Stimulated activated memory B cell treated with anti-CD40 and anti-IgM and Interleukin-4, amounts not matched to agents 10 μg/mL and 1 μg/mL and 100 μg/mL, for 72 hours (primary cell): ENCODE data around the gene NR3C1.

ENCODE experiments used
- ATAC-seq: fragments of 150-1000 bp; cut with Tn5 transposase; 2 replicates; pipeline ENCODE4 v1.10.0; 2021
- H3K27ac Mint-ChIP-seq: one replicate; pipeline ENCODE4 v1.8.0; 2022; ENCODE audit warnings: mild to moderate bottlenecking, mixed read lengths
- H3K27me3 Mint-ChIP-seq: one replicate; pipeline ENCODE4 v1.8.0; 2022; ENCODE audit warnings: mixed read lengths
- H3K36me3 Mint-ChIP-seq: one replicate; pipeline ENCODE4 v1.8.0; 2022; ENCODE audit warnings: mixed read lengths
- H3K4me1 Mint-ChIP-seq: one replicate; pipeline ENCODE4 v1.8.0; 2022; ENCODE audit warnings: mixed read lengths
- H3K4me3 Mint-ChIP-seq: one replicate; pipeline ENCODE4 v1.8.0; 2022; ENCODE audit warnings: mild to moderate bottlenecking, moderate library complexity, mixed read lengths
- H3K9me3 Mint-ChIP-seq: one replicate; pipeline ENCODE4 v1.8.0; 2022; ENCODE audit warnings: mixed read lengths

NR3C1 gene

GRCh38 chr5:143432658-143433239 lies 29.3 kb upstream of the NR3C1 start:
- Mint-ChIP-seq H3K4me1 (peaks cover 60% of the 10 kb centered on the region), H3K4me3 (peak overlapping the region; percentile 47), H3K27ac (no peak overlapping the region), H3K27me3 (no peaks in the 10 kb centered on the region), H3K36me3 (peaks cover 7% of the 10 kb centered on the region), H3K9me3 (no peaks in the 10 kb centered on the region)
- no peak for ATAC-seq

- Mint-ChIP-seq H3K27me3 (no peaks in the 10 kb centered on the region), H3K4me3 (peak overlapping the region; percentile 69), H3K27ac (peak overlapping the region; percentile 15), H3K9me3 (no peaks in the 10 kb centered on the region), H3K4me1 (peaks cover 62% of the 10 kb centered on the region), H3K36me3 (peaks cover 7% of the 10 kb centered on the region)
- no peak for ATAC-seq
Observed at GRCh38 chr5:143431789-143432188, 28.3 kb upstream of the NR3C1 start.

GRCh38 chr5:143428738-143429420 lies 25.4 kb upstream of the NR3C1 start:
- H3K4me3 Mint-ChIP-seq, result no peak overlapping the region
- H3K27ac Mint-ChIP-seq, result no peak overlapping the region
- no peaks in the 10 kb centered on the region for H3K27me3 Mint-ChIP-seq
- peaks cover 12% of the 10 kb centered on the region for H3K36me3 Mint-ChIP-seq
- no peak for ATAC-seq
- peaks cover 41% of the 10 kb centered on the region for H3K4me1 Mint-ChIP-seq
- H3K9me3 Mint-ChIP-seq, result no peaks in the 10 kb centered on the region

GRCh38 chr5:143428155-143428554 lies 24.7 kb upstream of the NR3C1 start:
- ATAC-seq, result no peak
- Mint-ChIP-seq H3K27ac (no peak overlapping the region), H3K36me3 (peaks cover 16% of the 10 kb centered on the region), H3K4me1 (peaks cover 35% of the 10 kb centered on the region), H3K9me3 (no peaks in the 10 kb centered on the region), H3K27me3 (no peaks in the 10 kb centered on the region), H3K4me3 (no peak overlapping the region)

GRCh38 chr5:143427122-143427735 lies 23.7 kb upstream of the NR3C1 start:
- Mint-ChIP-seq H3K9me3 (no peaks in the 10 kb centered on the region), H3K27me3 (no peaks in the 10 kb centered on the region), H3K27ac (peak overlapping the region; percentile 72), H3K4me3 (peak overlapping the region; percentile 23), H3K4me1 (peaks cover 43% of the 10 kb centered on the region), H3K36me3 (peaks cover 25% of the 10 kb centered on the region)
- peak; percentile 69 for ATAC-seq

GRCh38 chr5:143426437-143426991 lies 23.0 kb upstream of the NR3C1 start:
- Mint-ChIP-seq H3K4me1 (peaks cover 39% of the 10 kb centered on the region), H3K27me3 (no peaks in the 10 kb centered on the region), H3K27ac (peak overlapping the region; percentile 72), H3K4me3 (no peak overlapping the region), H3K9me3 (no peaks in the 10 kb centered on the region), H3K36me3 (peaks cover 29% of the 10 kb centered on the region)
- ATAC-seq, result peak; percentile 76

GRCh38 chr5:143425835-143426234 lies 22.3 kb upstream of the NR3C1 start:
- Mint-ChIP-seq H3K4me1 (peaks cover 35% of the 10 kb centered on the region), H3K36me3 (peaks cover 29% of the 10 kb centered on the region), H3K27ac (no peak overlapping the region), H3K4me3 (no peak overlapping the region), H3K27me3 (no peaks in the 10 kb centered on the region), H3K9me3 (no peaks in the 10 kb centered on the region)
- ATAC-seq, result no peak

GRCh38 chr5:143418140-143418866 lies 14.8 kb upstream of the NR3C1 start:
- H3K27ac Mint-ChIP-seq, result peak overlapping the region; percentile 84
- H3K4me1 Mint-ChIP-seq, result peaks cover 57% of the 10 kb centered on the region
- H3K9me3 Mint-ChIP-seq, result no peaks in the 10 kb centered on the region
- no peaks in the 10 kb centered on the region for H3K27me3 Mint-ChIP-seq
- ATAC-seq, result peak; percentile 75
- H3K36me3 Mint-ChIP-seq, result peaks cover 14% of the 10 kb centered on the region
- peak overlapping the region; percentile 47 for H3K4me3 Mint-ChIP-seq

- H3K4me1 Mint-ChIP-seq, result peaks cover 59% of the 10 kb centered on the region
- H3K36me3 Mint-ChIP-seq, result peaks cover 7% of the 10 kb centered on the region
- H3K27me3 Mint-ChIP-seq, result no peaks in the 10 kb centered on the region
- no peak for ATAC-seq
- H3K9me3 Mint-ChIP-seq, result no peaks in the 10 kb centered on the region
- H3K4me3 Mint-ChIP-seq, result no peak overlapping the region
- H3K27ac Mint-ChIP-seq, result peak overlapping the region; percentile 84
Observed at GRCh38 chr5:143417503-143418139, 14.1 kb upstream of the NR3C1 start.

- Mint-ChIP-seq H3K4me1 (peaks cover 63% of the 10 kb centered on the region), H3K4me3 (no peak overlapping the region), H3K27ac (no peak overlapping the region), H3K27me3 (no peaks in the 10 kb centered on the region), H3K36me3 (peaks cover 6% of the 10 kb centered on the region), H3K9me3 (no peaks in the 10 kb centered on the region)
- ATAC-seq, result no peak
Observed at GRCh38 chr5:143416411-143416810, 12.9 kb upstream of the NR3C1 start.

GRCh38 chr5:143413958-143414669 lies 10.6 kb upstream of the NR3C1 start:
- Mint-ChIP-seq H3K4me3 (peak overlapping the region; percentile 51), H3K27me3 (no peaks in the 10 kb centered on the region), H3K4me1 (peaks cover 58% of the 10 kb centered on the region), H3K36me3 (peaks cover 12% of the 10 kb centered on the region), H3K27ac (peak overlapping the region; percentile 80), H3K9me3 (no peaks in the 10 kb centered on the region)
- peak; percentile 90 for ATAC-seq

- H3K9me3 Mint-ChIP-seq, result no peaks in the 10 kb centered on the region
- peaks cover 48% of the 10 kb centered on the region for H3K4me1 Mint-ChIP-seq
- no peak for ATAC-seq
- H3K4me3 Mint-ChIP-seq, result no peak overlapping the region
- H3K27me3 Mint-ChIP-seq, result no peaks in the 10 kb centered on the region
- peaks cover 12% of the 10 kb centered on the region for H3K36me3 Mint-ChIP-seq
- H3K27ac Mint-ChIP-seq, result peak overlapping the region; percentile 80
Observed at GRCh38 chr5:143412661-143413342, 9.3 kb upstream of the NR3C1 start.

- ATAC-seq, result no peak
- no peaks in the 10 kb centered on the region for H3K9me3 Mint-ChIP-seq
- H3K4me3 Mint-ChIP-seq, result no peak overlapping the region
- H3K4me1 Mint-ChIP-seq, result peaks cover 38% of the 10 kb centered on the region
- H3K27me3 Mint-ChIP-seq, result no peaks in the 10 kb centered on the region
- peaks cover 12% of the 10 kb centered on the region for H3K36me3 Mint-ChIP-seq
- no peak overlapping the region for H3K27ac Mint-ChIP-seq
Observed at GRCh38 chr5:143409926-143410325, 6.4 kb upstream of the NR3C1 start.

- Mint-ChIP-seq H3K4me3 (peak overlapping the region; percentile 59), H3K4me1 (peaks cover 15% of the 10 kb centered on the region), H3K27me3 (no peaks in the 10 kb centered on the region), H3K27ac (peak overlapping the region; percentile 100), H3K9me3 (no peaks in the 10 kb centered on the region), H3K36me3 (peaks cover 6% of the 10 kb centered on the region)
- no peak for ATAC-seq
Observed at GRCh38 chr5:143406408-143406807, 2.9 kb upstream of the NR3C1 start.
